PC-3 (cell line): ENCODE measurements around the gene C18orf32. TPM values are rescaled to one million over a fixed set of nuclear protein-coding genes. Genes with fewer than 3 reads are reported as not detected.

ENCODE experiments used
- ATAC-seq: fragments of 200-7000 bp; cut with Tn5 transposase; 2 replicates; pipeline ENCODE4 v1.9.1; 2020; ENCODE audit warnings: mild to moderate bottlenecking, moderate library complexity
- BruUV-seq: library from RNA; stranded (reverse); fragments of 400-500 nt; replicated peaks from 2 replicates; lab custom pipeline; 2021; lab: Mats Ljungman, UMichigan
- CTCF ChIA-PET: fragments of 300-600 bp; sonication (Branson Sonifier 250); formaldehyde crosslinking; loops from one replicate; lab custom pipeline; 2022; ENCODE audit warnings: antibody characterized with exemption; lab: Charles Lee
- POLR2A ChIA-PET: fragments of 300-600 bp; sonication (Branson Sonifier 250); formaldehyde crosslinking; loops from one replicate; lab custom pipeline; 2022; ENCODE audit warnings: antibody characterized with exemption; ENCODE audit not compliant: unreplicated experiment; lab: Charles Lee
- DNase-seq: peaks from one replicate; pipeline ENCODE4 v3.0.0-alpha.2; 2015
- H2AFZ ChIP-seq: fragments of 300-600 bp; sonication (generic); 2 replicates; pipeline ENCODE4 v1.6.0; 2016; ENCODE audit warnings: antibody characterized with exemption, low read length
- H3F3A ChIP-seq: fragments of 300-600 bp; sonication (generic); one replicate; pipeline ENCODE4 v1.6.0; 2017; ENCODE audit warnings: antibody characterized with exemption, low read length, control low read depth, mild to moderate bottlenecking; ENCODE audit not compliant: unreplicated experiment
- H3K27ac ChIP-seq: fragments of 300-600 bp; sonication (generic); 2 replicates; pipeline ENCODE4 v1.5.1; 2016; ENCODE audit warnings: mild to moderate bottlenecking, low read length
- H3K27me3 ChIP-seq: fragments of 300-600 bp; sonication (generic); 2 replicates; pipeline ENCODE4 v1.6.1; 2016; ENCODE audit warnings: low read length, mixed read lengths
- H3K36me3 ChIP-seq: fragments of 300-600 bp; sonication (generic); 2 replicates; pipeline ENCODE4 v1.6.1; 2016; ENCODE audit warnings: low read depth, mixed run types, low read length, mixed read lengths
- H3K4me1 ChIP-seq: fragments of 300-600 bp; sonication (generic); 2 replicates; pipeline ENCODE4 v1.5.1; 2016; ENCODE audit warnings: low read length; ENCODE audit not compliant: insufficient read depth
- H3K4me2 ChIP-seq: fragments of 300-600 bp; sonication (generic); 2 replicates; pipeline ENCODE4 v1.6.0; 2016; ENCODE audit warnings: low read length
- H3K4me3 ChIP-seq: fragments of 300-600 bp; sonication (generic); 2 replicates; pipeline ENCODE4 v1.5.1; 2016; ENCODE audit warnings: mild to moderate bottlenecking, low read length, mixed read lengths
- H3K79me2 ChIP-seq: fragments of 300-600 bp; sonication (generic); 2 replicates; pipeline ENCODE4 v1.6.1; 2017; ENCODE audit warnings: low read length, mixed read lengths
- H3K9ac ChIP-seq: fragments of 300-600 bp; sonication (generic); 2 replicates; pipeline ENCODE4 v1.6.0; 2016; ENCODE audit warnings: mild to moderate bottlenecking, low read length
- H3K9me2 ChIP-seq: fragments of 300-600 bp; sonication (generic); replicated peaks from 2 replicates; pipeline ENCODE4 v1.6.1; 2016; ENCODE audit warnings: mixed run types, low read length, mixed read lengths
- H3K9me3 ChIP-seq: fragments of 300-600 bp; sonication (generic); 2 replicates; pipeline ENCODE4 v1.6.1; 2016; ENCODE audit warnings: low read length, mixed read lengths
- H4K20me1 ChIP-seq: fragments of 300-600 bp; sonication (generic); 2 replicates; pipeline ENCODE4 v1.6.1; 2016; ENCODE audit warnings: low read length, mixed read lengths
- EZH2 ChIP-seq: fragments of 300-600 bp; sonication (generic); IDR thresholded peaks from one replicate; pipeline ENCODE4 v1.6.1; 2017; ENCODE audit warnings: antibody characterized with exemption, mild to moderate bottlenecking, low read length; ENCODE audit not compliant: unreplicated experiment
- EZH2phosphoT487 ChIP-seq: fragments of 300-600 bp; sonication (generic); IDR thresholded peaks from 2 replicates; pipeline ENCODE4 v1.6.1; 2018; ENCODE audit warnings: mild to moderate bottlenecking, antibody characterized with exemption, low read length, borderline replicate concordance
- intact Hi-C: fragments of 100-400 bp; cut with micrococcal nuclease; formaldehyde crosslinking; loops from 2 replicates; pipeline ENCODE4 v1.9.0; 2023
- total RNA-seq: library from RNA; depleted of rRNA; stranded (reverse); fragments of >200 nt; gene quantifications from 2 replicates; pipeline ENCODE4 v1.2.3, GENCODE V29; 2014
- TF ChIP-seq, protein P1 (sequence below): fragments of 300-600 bp; sonication (generic); conservative IDR thresholded peaks from 2 replicates; pipeline ENCODE4 v1.5.1; 2017; ENCODE audit warnings: antibody characterized with exemption, low read depth, mild to moderate bottlenecking, low read length

C18orf32 gene
- total RNA-seq, 1 experiment from 2014 or later = 5.7 TPM

DNA sequence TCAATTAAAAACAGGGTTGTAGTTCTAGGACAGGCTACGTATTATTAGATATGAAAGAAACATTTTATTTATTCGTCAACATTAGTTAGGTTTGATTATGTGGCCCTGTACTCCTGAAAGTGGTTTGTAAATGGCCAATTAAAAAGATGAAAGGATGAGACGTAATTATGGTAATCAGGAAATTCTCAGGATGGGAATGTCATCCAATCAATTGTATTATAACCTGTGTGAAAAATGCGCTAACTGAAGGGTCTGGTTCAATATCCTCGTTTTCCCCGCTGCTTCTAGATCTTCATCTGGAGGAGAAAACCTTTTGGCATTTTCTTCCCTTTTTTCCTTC, 5.6 kb upstream of the C18orf32 start:
- Histone ChIP-seq H3K4me3 (peak overlapping the region; percentile 90; the same call in 1 of the 2 replicates), H3K36me3 (peaks cover 23% of the 10 kb centered on the region), H3F3A (peaks cover 14% of the 10 kb centered on the region), H3K9ac (no peak overlapping the region), H3K4me2 (no peak overlapping the region), H3K4me1 (peaks cover 15% of the 10 kb centered on the region; the same call in 1 of the 2 replicates), H3K79me2 (peaks cover 28% of the 10 kb centered on the region), H2AFZ (no peak overlapping the region; the same call in 1 of the 2 replicates), H3K27ac (no peak overlapping the region), H3K27me3 (no peaks in the 10 kb centered on the region), H4K20me1 (peaks cover 23% of the 10 kb centered on the region), H3K9me2 (no peaks in the 10 kb centered on the region), H3K9me3 (no peaks in the 10 kb centered on the region)
- ChIA-PET POLR2A (no interaction called here), CTCF (no interaction called here)
- TF ChIP-seq, protein P1, sequence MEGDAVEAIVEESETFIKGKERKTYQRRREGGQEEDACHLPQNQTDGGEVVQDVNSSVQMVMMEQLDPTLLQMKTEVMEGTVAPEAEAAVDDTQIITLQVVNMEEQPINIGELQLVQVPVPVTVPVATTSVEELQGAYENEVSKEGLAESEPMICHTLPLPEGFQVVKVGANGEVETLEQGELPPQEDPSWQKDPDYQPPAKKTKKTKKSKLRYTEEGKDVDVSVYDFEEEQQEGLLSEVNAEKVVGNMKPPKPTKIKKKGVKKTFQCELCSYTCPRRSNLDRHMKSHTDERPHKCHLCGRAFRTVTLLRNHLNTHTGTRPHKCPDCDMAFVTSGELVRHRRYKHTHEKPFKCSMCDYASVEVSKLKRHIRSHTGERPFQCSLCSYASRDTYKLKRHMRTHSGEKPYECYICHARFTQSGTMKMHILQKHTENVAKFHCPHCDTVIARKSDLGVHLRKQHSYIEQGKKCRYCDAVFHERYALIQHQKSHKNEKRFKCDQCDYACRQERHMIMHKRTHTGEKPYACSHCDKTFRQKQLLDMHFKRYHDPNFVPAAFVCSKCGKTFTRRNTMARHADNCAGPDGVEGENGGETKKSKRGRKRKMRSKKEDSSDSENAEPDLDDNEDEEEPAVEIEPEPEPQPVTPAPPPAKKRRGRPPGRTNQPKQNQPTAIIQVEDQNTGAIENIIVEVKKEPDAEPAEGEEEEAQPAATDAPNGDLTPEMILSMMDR = no peak
- TF ChIP-seq EZH2phosphoT487 = no peak
- TF ChIP-seq EZH2 = no peak
- DNase-seq (no peak), ATAC-seq (no peak)
- intact Hi-C loops = no loop called here
- BruUV-seq = no TSS peak

DNA sequence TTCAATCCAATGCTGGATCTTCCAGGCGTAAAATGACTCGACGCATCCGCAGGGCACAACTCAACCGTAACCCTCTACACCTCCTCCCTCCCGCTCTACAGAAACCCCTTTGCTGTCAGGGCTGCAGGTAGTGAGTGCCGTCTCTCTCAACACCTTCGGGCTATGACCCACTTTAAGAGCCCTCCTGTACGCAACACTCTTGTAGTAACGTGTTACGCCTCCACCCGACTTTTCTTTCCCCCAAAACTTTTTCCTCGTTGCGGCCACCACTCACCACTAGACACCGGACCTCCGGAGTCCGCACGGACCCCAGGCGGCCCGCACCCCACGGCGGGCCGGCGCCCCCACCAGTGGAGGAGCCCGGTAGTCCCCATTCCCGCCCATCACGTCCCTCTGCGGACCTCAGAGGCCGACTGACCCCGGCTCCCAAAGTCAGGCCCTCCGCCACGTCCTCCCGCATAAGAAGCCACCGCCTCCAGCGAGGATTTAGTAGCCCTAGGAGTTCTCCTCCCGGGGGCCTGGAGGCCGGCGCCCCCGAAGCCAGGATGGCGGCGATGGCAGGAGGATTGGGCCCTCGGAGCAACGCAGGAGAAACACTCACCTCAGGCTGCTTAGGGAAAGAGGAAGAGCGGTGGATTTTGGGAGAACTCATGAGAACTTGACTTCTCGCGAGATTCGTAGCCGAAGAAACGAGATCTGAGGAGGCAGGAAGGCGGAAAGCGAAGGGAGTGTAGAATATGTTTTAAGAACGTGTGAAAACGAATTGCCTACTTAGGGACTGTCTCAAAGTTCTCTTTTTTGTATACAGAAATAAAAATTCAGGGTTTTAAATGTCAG, 5.0 kb upstream of the C18orf32 start, which contains the start of gene RPL17:
TSS of gene RPL17 (minus strand) at position 609 of the 837 bp plus-strand sequence.
- peaks cover 28% of the 10 kb centered on the region for H3K79me2 ChIP-seq
- intact Hi-C loops = no loop called here
- H3K9ac ChIP-seq = peak within 1 kb of the TSS; percentile 100
- H3F3A ChIP-seq = peaks cover 18% of the 10 kb centered on the region
- H3K9me3 ChIP-seq = no peaks in the 10 kb centered on the region
- no peaks in the 10 kb centered on the region for H3K27me3 ChIP-seq
- ATAC-seq = peak; percentile 80
- H2AFZ ChIP-seq = no peak within 1 kb of the TSS; the same call in 1 of the 2 replicates
- ChIA-PET POLR2A (no interaction called here), CTCF (no interaction called here)
- no peaks in the 10 kb centered on the region for H3K9me2 ChIP-seq
- H3K4me2 ChIP-seq = peak within 1 kb of the TSS; percentile 89
- peaks cover 23% of the 10 kb centered on the region for H4K20me1 ChIP-seq
- H3K4me3 ChIP-seq = peak within 1 kb of the TSS; percentile 90
- peak; percentile 89 for DNase-seq
- peak within 1 kb of the TSS; percentile 68 for H3K27ac ChIP-seq
- TF ChIP-seq EZH2phosphoT487 (no peak), EZH2 (no peak)
- TF ChIP-seq, protein P1 = no peak
- peaks cover 23% of the 10 kb centered on the region for H3K36me3 ChIP-seq
- peaks cover 15% of the 10 kb centered on the region; the same call in 1 of the 2 replicates for H3K4me1 ChIP-seq
- TSS peak; percentile 39 for BruUV-seq

DNA sequence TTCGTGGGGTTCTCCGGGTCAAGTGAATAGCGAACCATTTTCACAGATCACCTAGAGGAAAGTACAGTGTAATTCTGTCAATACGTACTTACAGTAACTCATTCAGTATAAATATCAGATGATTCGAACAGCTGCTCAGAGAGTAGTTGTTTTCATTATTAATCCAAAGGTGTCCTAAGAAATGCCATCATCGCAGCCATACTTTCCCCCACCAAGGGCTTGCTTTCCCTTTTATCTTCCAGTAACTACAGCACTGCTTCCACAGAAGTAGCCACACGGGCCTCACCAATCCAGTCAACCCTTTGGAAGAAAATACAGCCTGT, 4.5 kb upstream of the C18orf32 start:
- no peak for DNase-seq
- no peak for TF ChIP-seq EZH2phosphoT487
- no peak for TF ChIP-seq EZH2
- TF ChIP-seq, protein P1 = no peak
- Histone ChIP-seq H3K9me2 (no peaks in the 10 kb centered on the region), H3K4me2 (peak overlapping the region; percentile 89), H3F3A (peaks cover 18% of the 10 kb centered on the region), H2AFZ (no peak overlapping the region), H4K20me1 (peaks cover 23% of the 10 kb centered on the region), H3K36me3 (peaks cover 23% of the 10 kb centered on the region), H3K79me2 (peaks cover 30% of the 10 kb centered on the region), H3K4me1 (peaks cover 15% of the 10 kb centered on the region; the same call in 1 of the 2 replicates), H3K9me3 (no peaks in the 10 kb centered on the region), H3K27me3 (no peaks in the 10 kb centered on the region), H3K9ac (peak overlapping the region; percentile 100), H3K27ac (peak overlapping the region; percentile 68), H3K4me3 (peak overlapping the region; percentile 90)
- no peak for ATAC-seq
- ChIA-PET CTCF (no interaction called here), POLR2A (no interaction called here)
- intact Hi-C loops = no loop called here
- no TSS peak for BruUV-seq
